ENCODE results near the gene KANSL1. TPM values are rescaled to one million over a fixed set of nuclear protein-coding genes. Genes with fewer than 3 reads are reported as not detected.

KANSL1 gene
- polyA plus RNA-seq, 3 donors, result 3.1 to 31.9 (median 4.6) TPM

DNA sequence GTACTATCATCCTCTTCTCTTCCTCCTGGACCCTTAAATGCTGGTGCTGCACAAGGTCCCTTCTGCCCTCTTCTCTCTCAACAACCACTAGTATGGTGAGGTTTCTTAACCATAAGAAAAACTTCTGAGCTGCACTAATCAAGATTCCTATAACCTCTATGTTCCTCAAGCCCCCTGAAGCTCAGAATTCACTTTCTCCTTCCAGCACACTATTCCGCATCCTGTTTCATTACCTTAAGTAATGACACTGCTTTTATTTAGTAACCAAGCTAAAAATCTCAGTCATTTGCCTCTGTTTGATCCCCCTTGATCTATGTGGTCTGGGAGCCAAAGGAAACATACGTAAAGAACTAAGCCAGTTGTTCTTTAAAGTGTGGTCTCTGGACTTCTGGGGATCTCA lies 20.1 kb downstream of the KANSL1 start:
- intact Hi-C loops (cut with micrococcal nuclease), result no loop called here
- Histone ChIP-seq H4K20me1 (ENCODE audit: insufficient read depth, low read length) (peaks cover 100% of the 10 kb centered on the region), H3K9me3 (replicated peaks in 1 of 2; ENCODE audit: control insufficient read depth in 1 of 2, insufficient read depth in 1 of 2, low read length in 2 of 2) (no peaks in the 10 kb centered on the region), H3K79me2 (ENCODE audit: insufficient read depth, low read length) (peaks cover 100% of the 10 kb centered on the region), H2AFZ (ENCODE audit: insufficient read depth, low read depth, low read length, poor library complexity, severe bottlenecking) (no peak overlapping the region), H3K27me3 (ENCODE audit: control insufficient read depth in 2 of 2, insufficient read depth in 2 of 2, low read length in 2 of 2) (no peaks in the 10 kb centered on the region), H3K4me1 (ENCODE audit: control insufficient read depth in 1 of 2, insufficient read depth in 2 of 2, low read length in 2 of 2) (peaks cover 3 to 15% of the 10 kb centered on the region in 2 donors), H3K4me2 (replicated peaks; ENCODE audit: extremely low read depth, low read length, poor library complexity, severe bottlenecking) (no peak overlapping the region), H3K9ac (ENCODE audit: insufficient read depth, low read length, poor library complexity, severe bottlenecking) (no peak overlapping the region), H3K36me3 (replicated peaks in 1 of 2; ENCODE audit: control insufficient read depth in 1 of 2, insufficient read depth in 2 of 2, low read length in 2 of 2) (peaks cover 32 to 47% of the 10 kb centered on the region in 2 donors), H3K4me3 (replicated peaks in 1 of 3; ENCODE audit: low read depth in 2 of 3, low read length in 3 of 3) (no peak overlapping the region), H3K27ac (ENCODE audit: low read depth in 1 of 2, low read length in 2 of 2) (peak overlapping the region in 1 of 2 donors; percentile 18)
- Mint-ChIP-seq H3K27ac (peak overlapping the region in 3 of 7 donors; percentile 33 to 65 (median 45)), H3K9me3 (no peaks in the 10 kb centered on the region), H3K36me3 (peaks cover 36 to 37% of the 10 kb centered on the region in 2 donors), H3K27me3 (ENCODE audit: low read depth in 3 of 3) (no peaks in the 10 kb centered on the region), H3K4me1 (peaks cover 24% of the 10 kb centered on the region), H3K4me3 (no peak overlapping the region)
- no peak for TF ChIP-seq CTCF (IDR thresholded peaks at IDR 0.05)
- DNase-seq, result no peak
- WGBS (ENCODE audit: insufficient coverage), result no CpG with 5 or more reads among the region's 2 CpGs

DNA sequence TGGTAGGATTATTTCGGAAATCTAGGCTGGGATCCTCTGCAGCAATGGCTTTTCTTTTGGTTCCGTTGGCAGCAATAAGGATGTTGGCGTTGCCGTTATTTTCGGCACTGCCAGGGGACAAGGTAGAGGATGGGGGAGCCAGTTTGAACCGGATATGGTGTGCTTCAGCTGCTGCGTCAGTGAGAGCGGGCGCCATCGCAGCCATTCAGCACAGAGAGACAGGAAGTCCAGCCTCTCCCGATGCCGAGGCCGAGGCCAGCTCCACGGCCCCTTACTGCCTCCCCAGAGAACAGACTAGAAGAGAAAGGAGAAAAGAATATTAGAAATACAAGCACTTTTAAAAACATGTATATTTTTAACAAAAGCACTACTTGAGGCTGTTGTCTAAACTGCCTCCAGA lies 21.3 kb downstream of the KANSL1 start:
- H3K9me3 Mint-ChIP-seq, result no peaks in the 10 kb centered on the region
- peaks cover 100% of the 10 kb centered on the region for H3K79me2 ChIP-seq (ENCODE audit: insufficient read depth, low read length)
- H3K27me3 ChIP-seq (ENCODE audit: control insufficient read depth in 2 of 2, insufficient read depth in 2 of 2, low read length in 2 of 2), result no peaks in the 10 kb centered on the region
- no peak overlapping the region for H3K4me3 Mint-ChIP-seq
- intact Hi-C loops (cut with micrococcal nuclease), result no loop called here
- WGBS (ENCODE audit: insufficient coverage), result 100% methylated on average over 6 of the region's 14 CpGs
- peak overlapping the region in 2 of 7 donors; percentile 14 to 44 for H3K27ac Mint-ChIP-seq
- H3K4me1 Mint-ChIP-seq, result peaks cover 19% of the 10 kb centered on the region
- peaks cover 100% of the 10 kb centered on the region for H4K20me1 ChIP-seq (ENCODE audit: insufficient read depth, low read length)
- H3K36me3 Mint-ChIP-seq, result peaks cover 40 to 41% of the 10 kb centered on the region in 2 donors
- H3K9me3 ChIP-seq (replicated peaks in 1 of 2; ENCODE audit: control insufficient read depth in 1 of 2, insufficient read depth in 1 of 2, low read length in 2 of 2), result no peaks in the 10 kb centered on the region
- no peak for TF ChIP-seq CTCF (IDR thresholded peaks at IDR 0.05)
- DNase-seq, result no peak
- no peak overlapping the region for H3K4me3 ChIP-seq (replicated peaks in 1 of 3; ENCODE audit: low read depth in 2 of 3, low read length in 3 of 3)
- peaks cover 0 to 5% of the 10 kb centered on the region in 2 donors for H3K4me1 ChIP-seq (ENCODE audit: control insufficient read depth in 1 of 2, insufficient read depth in 2 of 2, low read length in 2 of 2)
- no peak overlapping the region for H2AFZ ChIP-seq (ENCODE audit: insufficient read depth, low read depth, low read length, poor library complexity, severe bottlenecking)
- peak overlapping the region in 1 of 2 donors; percentile 18 for H3K27ac ChIP-seq (ENCODE audit: low read depth in 1 of 2, low read length in 2 of 2)
- H3K36me3 ChIP-seq (replicated peaks in 1 of 2; ENCODE audit: control insufficient read depth in 1 of 2, insufficient read depth in 2 of 2, low read length in 2 of 2), result peaks cover 32 to 53% of the 10 kb centered on the region in 2 donors
- H3K9ac ChIP-seq (ENCODE audit: insufficient read depth, low read length, poor library complexity, severe bottlenecking), result no peak overlapping the region
- no peaks in the 10 kb centered on the region for H3K27me3 Mint-ChIP-seq (ENCODE audit: low read depth in 3 of 3)
- H3K4me2 ChIP-seq (replicated peaks; ENCODE audit: extremely low read depth, low read length, poor library complexity, severe bottlenecking), result no peak overlapping the region

All from CD14-positive monocyte (primary cell).